Stimulated activated naive CD4-positive, alpha-beta T cell (primary cell): ENCODE measurements around the gene SIPA1L3.
"Not testable (repeated sequence)": the region's sequence is repeated elsewhere in the genome, so short reads cannot be mapped to it uniquely, and the experiment has no call there.

Experiments
- DNase-seq, 6 experiments: peaks; one replicate each; lab custom pipeline; 2025; lab: John Stamatoyannopoulos, UW

SIPA1L3 gene

DNA sequence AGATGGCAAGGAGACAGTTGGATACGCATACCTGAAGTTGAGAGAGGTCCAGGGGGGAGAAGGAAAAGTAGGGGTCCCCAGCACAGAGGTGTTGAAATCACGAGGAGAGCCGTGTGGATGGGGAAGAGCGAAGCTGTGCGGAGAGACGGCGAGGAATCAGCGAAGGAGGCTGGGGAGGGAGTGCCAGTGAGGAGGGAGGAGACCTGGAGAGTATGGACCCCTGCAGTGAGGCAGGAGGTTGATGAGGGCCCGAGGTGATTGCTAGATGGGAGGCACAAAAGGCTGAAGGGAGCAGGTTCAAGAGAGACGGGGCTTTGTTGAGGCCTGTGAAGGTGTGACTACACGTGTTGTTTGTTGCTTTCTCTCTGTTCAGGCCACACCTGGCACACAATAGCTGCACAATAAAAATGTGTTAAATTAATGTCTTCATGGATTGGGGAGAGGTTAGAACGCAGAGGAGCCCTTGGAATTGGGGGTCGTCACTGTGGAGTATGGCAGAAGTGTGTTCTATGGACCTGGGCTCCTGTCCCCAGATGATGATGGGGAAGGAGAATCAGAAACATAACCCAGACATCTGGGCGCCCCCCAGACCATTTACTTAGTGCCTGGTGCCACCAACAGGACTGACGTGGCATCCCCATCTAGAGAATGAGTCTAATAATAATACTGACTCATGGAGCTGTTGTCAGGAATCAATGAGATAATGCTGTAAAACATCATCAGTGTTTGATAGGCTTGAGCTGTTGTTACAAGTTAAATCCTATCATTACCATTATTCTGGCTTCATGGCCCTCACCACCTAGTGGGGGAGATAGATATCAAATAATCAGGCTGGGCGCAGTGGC, 137.5 kb downstream of the SIPA1L3 start:
- no peak for DNase-seq

DNA sequence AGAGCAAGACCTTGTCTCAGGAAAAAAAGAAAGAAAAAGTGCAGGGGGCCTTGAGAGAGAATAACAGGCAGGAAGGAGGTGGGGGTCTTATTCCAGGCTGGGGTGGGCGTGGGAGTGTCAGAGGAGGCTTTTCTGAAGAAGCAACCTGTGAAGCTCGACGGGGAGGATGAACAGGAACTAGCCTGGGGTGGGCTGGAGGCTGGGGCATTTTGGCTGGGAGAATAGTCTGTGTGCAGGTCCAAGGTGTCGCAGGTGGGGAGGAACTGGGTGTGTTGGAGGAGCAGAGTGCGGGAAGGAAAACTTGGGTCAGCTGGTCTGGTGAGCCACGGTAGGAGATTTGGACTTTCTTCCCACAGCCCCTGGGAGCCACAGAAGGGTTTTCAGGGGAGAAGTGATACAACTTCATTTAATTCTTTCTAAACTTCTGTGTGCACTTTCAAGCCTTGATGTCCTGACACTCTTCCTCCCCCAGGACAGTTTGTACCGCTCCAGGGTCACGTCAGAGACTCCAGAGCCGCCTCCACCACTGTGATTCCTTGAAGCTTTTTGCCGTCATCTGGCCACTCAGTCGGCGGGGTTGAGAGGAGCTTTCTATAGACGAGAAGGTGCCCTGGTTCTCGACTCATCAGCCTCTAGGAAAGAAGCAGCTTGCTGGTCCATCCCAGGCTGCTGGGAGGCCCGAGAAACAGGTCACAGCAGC, 138.7 kb downstream of the SIPA1L3 start:
- DNase-seq, result no peak

DNA sequence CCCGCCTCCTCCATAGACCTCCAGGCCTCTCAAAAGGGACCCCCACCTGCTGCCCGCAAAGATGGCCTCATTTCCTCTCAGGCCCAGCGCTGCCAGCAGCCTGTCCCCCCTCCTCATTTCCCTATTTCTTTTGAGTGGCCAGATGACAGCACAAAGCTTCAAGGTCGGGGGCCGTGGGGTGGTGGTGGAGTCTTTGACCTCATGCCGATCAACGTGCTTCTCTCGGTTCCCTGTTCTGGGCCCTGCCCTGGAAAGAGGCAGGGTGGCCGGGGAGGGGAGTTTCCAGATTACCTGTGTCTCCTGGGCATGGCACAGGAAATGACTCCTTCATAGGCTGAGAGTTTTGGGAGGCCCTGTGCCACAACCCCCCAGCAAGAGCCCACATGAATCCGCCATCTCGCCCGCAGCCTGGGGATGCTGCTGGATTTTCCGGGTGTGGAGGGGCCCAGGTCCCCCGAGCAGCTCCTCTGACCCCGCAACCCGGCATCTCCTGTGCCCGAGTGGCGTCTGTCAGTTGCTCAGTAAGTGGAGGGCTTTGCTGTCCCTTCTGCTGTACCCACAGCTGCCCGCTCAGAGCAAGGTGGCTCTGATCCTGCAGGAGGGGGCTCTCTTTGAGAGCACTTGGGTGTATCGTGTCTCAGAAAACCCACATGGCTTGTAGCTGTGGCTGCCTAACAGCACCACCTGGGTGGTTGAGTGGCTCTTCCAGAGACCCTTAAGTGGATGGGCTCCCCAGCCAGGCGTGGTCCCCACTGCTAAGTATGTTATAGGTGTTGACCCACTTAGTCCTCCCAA, 139.4 kb downstream of the SIPA1L3 start:
- DNase-seq, result no peak

- DNase-seq, result peak in 1 of 6 experiments; percentile 19
Measured at GRCh38 chr19:38047049-38047438, 140.0 kb downstream of the SIPA1L3 start.

DNA sequence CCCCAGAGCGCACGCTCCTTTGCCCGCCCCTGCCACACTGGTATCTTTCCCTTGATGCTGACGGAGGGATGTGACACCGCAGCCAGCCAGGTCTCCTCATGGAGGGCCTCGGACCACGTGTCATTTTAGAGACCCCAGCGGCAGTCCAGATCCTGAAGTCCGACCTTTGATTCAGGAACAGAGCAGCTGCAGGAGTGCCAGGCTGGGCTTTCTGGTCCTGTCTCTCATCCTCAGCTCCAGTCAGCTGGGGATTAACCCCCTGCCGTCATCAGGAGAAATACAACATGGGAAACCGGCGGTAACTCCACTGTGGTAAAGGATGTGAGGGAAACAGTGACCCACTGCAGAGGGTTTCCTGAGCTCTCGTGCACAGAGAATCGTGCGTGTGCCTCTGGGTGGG, 140.6 kb downstream of the SIPA1L3 start:
- no peak for DNase-seq

- peak; percentile 12 to 88 (median 52) for DNase-seq
Measured at GRCh38 chr19:38049105-38049649, 142.2 kb downstream of the SIPA1L3 start.

- no peak for DNase-seq
Measured at GRCh38 chr19:38055010-38055409, 148.0 kb downstream of the SIPA1L3 start.

GRCh38 chr19:38055655-38056521, 148.9 kb downstream of the SIPA1L3 start:
- no peak for DNase-seq

DNA sequence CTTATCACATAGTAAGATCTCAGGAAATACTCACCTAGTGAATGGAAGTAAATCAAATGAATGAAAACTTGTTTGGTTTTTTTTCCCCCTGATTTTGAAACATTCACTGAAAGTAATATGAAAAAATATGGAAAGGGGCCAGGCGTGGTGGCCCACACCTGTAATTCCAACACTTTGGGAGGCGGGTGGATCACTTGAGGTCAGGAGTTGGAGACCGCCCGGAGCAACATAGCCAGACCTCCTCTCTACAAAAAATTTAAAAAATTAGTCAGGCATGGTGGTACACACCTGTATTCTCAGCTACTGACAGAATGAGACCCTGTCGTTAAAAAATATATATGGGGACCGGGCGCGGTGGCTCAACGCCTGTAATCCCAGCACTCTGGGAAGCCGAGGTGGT, 149.6 kb downstream of the SIPA1L3 start:
- DNase-seq, result no peak

DNA sequence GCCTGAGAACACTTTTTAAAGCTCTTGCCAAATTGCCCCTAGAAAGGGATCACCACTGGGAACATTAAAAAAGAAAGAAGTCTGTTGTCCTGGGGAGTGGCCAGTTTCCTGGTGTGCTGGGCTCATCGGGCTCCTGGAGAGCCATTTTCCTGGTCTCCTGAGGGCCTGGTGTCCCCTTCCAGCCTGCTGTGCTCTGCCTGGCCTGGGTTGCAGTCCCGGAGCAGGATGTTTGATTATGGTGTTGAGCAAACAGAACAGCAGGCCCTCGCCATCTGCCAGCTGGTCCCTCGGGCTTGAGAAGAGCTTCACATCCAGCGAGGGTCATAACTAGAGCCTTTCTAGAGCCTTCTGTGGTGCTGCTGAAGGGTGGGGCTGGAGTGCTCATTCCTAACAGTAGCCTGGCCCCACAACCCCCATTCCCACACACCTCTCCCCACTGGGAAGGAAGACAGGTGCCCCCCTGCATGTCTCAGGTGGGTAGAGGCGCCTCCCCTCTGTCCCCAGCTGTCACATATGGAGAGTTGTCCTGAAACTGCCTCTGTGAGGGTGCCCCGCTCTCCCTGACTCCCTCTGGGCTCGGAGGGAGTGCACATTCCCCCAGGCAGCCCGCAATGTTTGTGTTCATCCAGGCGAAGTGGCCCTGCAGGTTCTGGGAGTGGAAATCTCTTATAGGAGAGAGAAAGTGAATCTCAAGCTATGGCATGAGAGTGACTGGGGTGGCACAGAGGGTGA, 151.1 kb downstream of the SIPA1L3 start:
- DNase-seq, result no peak

GRCh38 chr19:38059897-38060296, 152.9 kb downstream of the SIPA1L3 start:
- peak in 2 of 6 experiments; percentile 24 to 30 for DNase-seq

DNA sequence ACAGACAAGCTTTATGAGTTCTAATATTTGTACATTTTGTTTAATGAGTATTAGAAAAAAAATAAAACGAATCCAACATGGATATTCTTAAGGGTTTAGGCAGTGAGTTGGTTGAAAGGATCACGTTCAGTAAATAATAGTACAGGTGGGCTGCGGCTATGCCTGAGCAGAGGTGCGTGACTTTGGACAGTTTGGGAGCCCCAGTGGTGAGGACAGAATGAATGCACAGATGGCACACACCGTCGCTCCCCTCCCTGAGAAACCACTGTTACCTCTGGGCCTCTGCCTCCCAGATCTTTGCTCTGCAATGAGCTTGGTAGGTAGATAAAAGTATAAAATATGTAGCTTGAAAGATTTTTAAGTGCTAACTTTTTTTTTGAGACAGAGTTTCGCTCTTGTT, 153.3 kb downstream of the SIPA1L3 start:
- no peak for DNase-seq

DNA sequence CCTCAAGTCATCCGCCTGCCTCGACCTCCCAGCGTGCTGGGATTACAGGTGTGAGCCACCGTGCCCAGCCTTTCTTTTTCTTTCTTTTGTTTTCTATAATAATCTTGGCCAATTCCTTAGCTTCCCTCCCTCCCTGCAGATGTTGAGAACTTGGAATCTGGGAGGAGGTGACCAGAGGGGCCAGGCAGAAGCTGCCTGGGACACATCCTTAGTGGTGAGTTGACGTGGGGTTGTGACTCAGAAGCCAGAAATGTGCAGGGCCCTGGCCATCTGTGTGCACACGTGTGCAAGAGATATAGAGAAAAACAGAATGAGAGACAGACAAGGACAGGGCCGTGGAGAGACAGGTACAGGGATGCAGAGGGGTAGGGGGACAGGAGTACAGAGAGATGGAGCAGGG, 154.3 kb downstream of the SIPA1L3 start:
- no peak for DNase-seq

GRCh38 chr19:38062959-38063761, 156.2 kb downstream of the SIPA1L3 start:
- no peak for DNase-seq

DNA sequence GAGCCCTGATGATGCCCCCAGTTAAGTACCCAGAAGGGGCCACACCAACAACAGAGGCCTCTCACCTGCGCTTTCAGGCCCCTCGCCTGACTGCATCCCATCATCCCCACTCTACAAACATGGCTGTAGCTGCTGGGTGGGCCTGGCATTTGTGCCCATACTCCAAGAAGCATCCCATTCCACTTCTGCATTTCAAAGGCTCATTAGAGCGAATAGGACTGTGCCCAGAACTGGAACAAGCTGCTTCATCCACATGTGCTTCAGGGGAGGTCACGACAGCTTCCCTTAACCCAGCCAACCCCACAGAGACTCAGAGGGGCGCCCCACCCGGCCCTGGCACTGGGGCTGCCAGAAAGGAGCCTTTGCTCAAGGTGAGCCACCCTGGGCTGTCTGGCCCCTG, 156.9 kb downstream of the SIPA1L3 start:
- no peak for DNase-seq

DNA sequence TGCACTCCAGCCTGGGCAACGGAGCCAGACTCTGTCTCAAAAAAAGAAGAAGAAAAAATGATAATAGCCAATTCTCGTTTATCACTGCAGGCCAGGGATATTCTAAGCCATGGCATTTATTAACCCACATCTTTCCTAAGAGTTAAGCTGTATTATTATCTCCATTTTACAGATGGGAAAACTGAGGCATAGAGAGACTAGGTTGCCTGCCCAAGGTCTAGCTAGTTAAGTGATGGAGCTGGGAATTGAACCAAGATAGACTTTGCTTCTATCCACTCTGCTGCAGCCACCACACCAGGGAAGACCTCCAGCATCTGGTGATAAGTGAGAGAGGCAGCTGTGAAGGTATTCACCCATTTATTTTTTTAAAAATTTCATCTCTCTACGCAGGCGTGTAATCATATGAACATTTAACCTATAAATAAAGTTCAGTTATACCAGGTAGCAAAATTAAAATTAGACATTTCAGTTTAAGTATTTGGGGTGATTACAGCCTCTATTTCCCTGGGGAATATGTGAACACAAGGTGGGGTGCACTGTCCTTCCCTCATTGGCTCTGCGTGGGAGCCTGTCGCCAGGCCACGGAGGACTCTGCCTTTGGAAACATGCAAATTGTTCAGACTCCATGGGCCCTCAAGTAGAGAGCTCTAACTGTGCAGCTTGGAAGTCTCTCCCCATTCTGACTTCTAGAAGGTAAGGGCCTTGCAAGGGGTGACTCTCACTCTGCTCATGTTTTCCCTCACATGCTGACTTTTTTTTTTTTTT, 157.8 kb downstream of the SIPA1L3 start:
- no peak for DNase-seq

DNA sequence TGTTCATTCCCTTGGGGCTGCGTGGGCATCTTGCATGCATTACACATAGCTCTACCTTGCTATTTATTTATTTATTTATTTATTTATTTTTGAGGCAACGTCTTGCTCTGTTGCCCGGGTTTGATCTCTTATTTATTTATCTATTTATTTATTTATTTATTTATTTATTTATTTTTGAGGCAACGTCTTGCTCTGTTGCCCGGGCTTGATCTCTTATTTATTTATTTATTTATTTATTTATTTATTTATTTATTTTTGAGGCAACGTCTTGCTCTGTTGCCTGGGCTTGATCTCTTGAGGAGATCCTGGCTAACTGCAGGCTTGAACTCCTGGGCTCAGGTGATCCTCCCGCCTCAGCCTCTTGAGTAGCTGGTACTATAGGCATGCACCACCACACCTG, 158.8 kb downstream of the SIPA1L3 start:
- not testable (repeated sequence) for DNase-seq

- no peak for DNase-seq
Measured at GRCh38 chr19:38068826-38069225, 161.8 kb downstream of the SIPA1L3 start.

DNA sequence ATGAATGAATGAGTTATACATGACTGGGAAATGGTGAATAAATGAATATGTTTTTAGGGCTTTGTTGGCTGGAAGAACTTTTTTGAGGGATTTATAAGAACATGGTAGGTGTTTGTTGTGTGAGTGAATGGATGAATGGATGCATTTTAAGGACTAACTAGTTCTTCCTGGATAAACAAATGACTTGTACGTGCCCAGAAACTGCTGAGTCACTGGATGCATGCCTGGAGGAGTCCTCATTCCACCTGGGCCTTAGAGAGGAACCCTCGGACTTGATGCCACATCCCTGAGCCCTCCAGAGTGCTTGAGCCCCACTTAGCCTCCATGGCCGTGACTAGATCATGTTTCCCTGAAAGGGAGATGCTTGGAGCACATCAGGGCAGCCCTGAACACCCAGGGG, 163.6 kb downstream of the SIPA1L3 start:
- DNase-seq, result no peak
